ENCODE data around the gene TNNC1. TPM values are rescaled to one million over a fixed set of nuclear protein-coding genes. Genes with fewer than 3 reads are reported as not detected.
A peak's percentile ranks its signal among the peaks of the same experiment; 100 is the strongest.

The TNNC1 gene
- total RNA-seq, 2 experiments from 2014 or later, result 4.8 to 5.9 TPM

DNA sequence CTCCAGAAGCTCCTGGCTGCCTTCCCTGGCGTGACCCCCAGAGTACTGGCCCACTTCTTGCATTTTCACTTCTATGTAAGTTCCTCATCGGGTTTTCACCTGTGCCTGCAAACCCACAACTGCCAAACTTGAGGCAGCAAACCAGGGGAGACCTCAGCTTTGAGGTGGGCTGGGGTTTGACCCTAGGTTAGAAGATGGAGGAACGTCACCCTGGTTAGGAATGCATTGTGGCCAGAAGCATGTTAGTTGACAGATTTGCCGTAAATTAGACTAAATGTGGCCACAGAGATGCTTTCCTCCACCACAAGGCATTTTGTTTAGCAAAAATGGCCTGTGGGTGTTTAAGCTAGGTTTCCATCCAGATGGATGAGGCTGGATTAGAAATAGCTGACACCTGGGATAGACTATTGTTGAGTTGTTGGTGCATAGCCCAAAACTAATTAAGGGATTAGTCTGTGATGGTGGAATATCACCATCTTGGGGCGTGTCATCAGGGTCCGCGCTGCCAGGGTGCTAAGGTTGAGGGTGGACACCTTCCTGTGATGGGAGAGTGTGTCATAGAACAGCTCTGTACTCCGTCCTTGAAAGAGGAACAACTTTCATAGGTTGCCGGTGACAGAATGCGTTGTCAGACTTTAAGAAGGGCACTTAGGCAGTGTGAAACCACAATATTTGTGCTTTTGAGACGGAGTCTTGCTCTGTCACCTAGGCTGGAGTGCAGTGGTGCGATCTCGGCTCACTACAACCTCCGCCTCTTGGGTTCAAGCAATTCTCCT is 5.1 kb upstream of the TNNC1 start:
- H3K4me3 Mint-ChIP-seq, result no peak overlapping the region
- DNase-seq, result no peak
- H3K27ac Mint-ChIP-seq, result no peak overlapping the region
- no peaks in the 10 kb centered on the region for H3K9me3 Mint-ChIP-seq
- ChIA-PET CTCF (interaction anchor here (0.9 to 7.1 kb wide), 7 partner anchors 12 to 120 kb away, joined by 3 to 66 read pairs (median 5); partner anchors contain the start of gene SEMA3G), POLR2A (interaction anchor here (1.3 to 2.3 kb wide), 2 partner anchors 9 to 11 kb away, joined by 3 to 6 read pairs; no protein-coding TSS in a partner anchor)
- peaks cover 26% of the 10 kb centered on the region for H3K36me3 Mint-ChIP-seq (ENCODE audit: low read depth)
- no peak for ATAC-seq
- H3K4me1 Mint-ChIP-seq (ENCODE audit: low read depth), result peaks cover 45% of the 10 kb centered on the region
- H3K27me3 Mint-ChIP-seq, result no peaks in the 10 kb centered on the region
- TF ChIP-seq CTCF (IDR thresholded peaks at IDR 0.05), result no peak
- intact Hi-C loops (cut with micrococcal nuclease), result no loop called here

GRCh38 chr3:52458031-52458760 is 4.4 kb upstream of the TNNC1 start:
- peaks cover 49% of the 10 kb centered on the region for H3K4me1 Mint-ChIP-seq (ENCODE audit: low read depth)
- no peak overlapping the region for H3K4me3 Mint-ChIP-seq
- H3K27me3 Mint-ChIP-seq, result no peaks in the 10 kb centered on the region
- peaks cover 26% of the 10 kb centered on the region for H3K36me3 Mint-ChIP-seq (ENCODE audit: low read depth)
- no peak overlapping the region for H3K27ac Mint-ChIP-seq
- intact Hi-C loops (cut with micrococcal nuclease), result no loop called here
- no peak for DNase-seq
- TF ChIP-seq CTCF (IDR thresholded peaks at IDR 0.05), result no peak
- no peaks in the 10 kb centered on the region for H3K9me3 Mint-ChIP-seq
- POLR2A ChIA-PET, result interaction anchor here (0.5 to 2.3 kb wide), 5 partner anchors 8 to 75 kb away, joined by 3 to 6 read pairs (median 3); no protein-coding TSS in a partner anchor
- CTCF ChIA-PET, result interaction anchor here (0.9 to 7.1 kb wide), 5 partner anchors 11 to 119 kb away, joined by 3 to 66 read pairs (median 5); partner anchors contain the start of gene SEMA3G
- no peak for ATAC-seq

- ChIA-PET POLR2A (interaction anchor here (0.8 to 2.3 kb wide), 9 partner anchors 9 to 80 kb away, joined by 3 to 7 read pairs (median 4); no protein-coding TSS in a partner anchor), CTCF (interaction anchor here (0.8 to 7.1 kb wide), 7 partner anchors 10 to 236 kb away, joined by 3 to 66 read pairs (median 5); partner anchors contain the start of gene SEMA3G)
- Mint-ChIP-seq H3K4me3 (peak overlapping the region; percentile 83), H3K36me3 (ENCODE audit: low read depth) (peaks cover 26% of the 10 kb centered on the region), H3K27me3 (no peaks in the 10 kb centered on the region), H3K9me3 (no peaks in the 10 kb centered on the region), H3K27ac (peak overlapping the region; percentile 94), H3K4me1 (ENCODE audit: low read depth) (peaks cover 40% of the 10 kb centered on the region)
- no peak for ATAC-seq
- no peak for DNase-seq
- TF ChIP-seq CTCF (IDR thresholded peaks at IDR 0.05), result no peak
- intact Hi-C loops (cut with micrococcal nuclease), result no loop called here
These were observed 3.0 kb upstream of the TNNC1 start for GRCh38 chr3:52456800-52457183.

- TF ChIP-seq CTCF (IDR thresholded peaks at IDR 0.05), result no peak
- peaks cover 40% of the 10 kb centered on the region for H3K4me1 Mint-ChIP-seq (ENCODE audit: low read depth)
- no peaks in the 10 kb centered on the region for H3K27me3 Mint-ChIP-seq
- intact Hi-C loops (cut with micrococcal nuclease), result no loop called here
- peak overlapping the region; percentile 94 for H3K27ac Mint-ChIP-seq
- ATAC-seq (no peak), DNase-seq (peak; percentile 24)
- peak overlapping the region; percentile 83 for H3K4me3 Mint-ChIP-seq
- H3K36me3 Mint-ChIP-seq (ENCODE audit: low read depth), result peaks cover 26% of the 10 kb centered on the region
- ChIA-PET CTCF (interaction anchor here (0.8 to 7.1 kb wide), 6 partner anchors 9 to 235 kb away, joined by 3 to 66 read pairs (median 4); partner anchors contain the start of gene SEMA3G), POLR2A (interaction anchor here (0.8 to 2.0 kb wide), 7 partner anchors 8 to 81 kb away, joined by 3 to 7 read pairs (median 4); no protein-coding TSS in a partner anchor)
- H3K9me3 Mint-ChIP-seq, result no peaks in the 10 kb centered on the region
These were observed 2.4 kb upstream of the TNNC1 start for GRCh38 chr3:52456169-52456799.

Measured in activated CD8-positive, alpha-beta T cell treated with anti-CD3 and anti-CD28 coated beads for 36 hours (primary cell).